DOHH2 (cell line): Measurements from ENCODE around the gene AGBL1.
"Not testable (repeated sequence)": the region's sequence is repeated elsewhere in the genome, so short reads cannot be mapped to it uniquely, and the experiment has no call there.

Experiments used
- CTCF ChIP-seq: fragments of 200-600 bp; sonication (generic); IDR thresholded peaks from one replicate; pipeline ENCODE4 v1.5.1; 2014; ENCODE audit warnings: antibody characterized with exemption, mild to moderate bottlenecking, low read depth, low read length; ENCODE audit not compliant: poor library complexity, severe bottlenecking
- EZH2phosphoT487 ChIP-seq: fragments of 200-600 bp; sonication (generic); IDR thresholded peaks from 2 replicates; pipeline ENCODE4 v1.6.1; 2017; ENCODE audit warnings: borderline replicate concordance, mild to moderate bottlenecking, antibody characterized with exemption, low read length, moderate library complexity, mixed read lengths

DNA sequence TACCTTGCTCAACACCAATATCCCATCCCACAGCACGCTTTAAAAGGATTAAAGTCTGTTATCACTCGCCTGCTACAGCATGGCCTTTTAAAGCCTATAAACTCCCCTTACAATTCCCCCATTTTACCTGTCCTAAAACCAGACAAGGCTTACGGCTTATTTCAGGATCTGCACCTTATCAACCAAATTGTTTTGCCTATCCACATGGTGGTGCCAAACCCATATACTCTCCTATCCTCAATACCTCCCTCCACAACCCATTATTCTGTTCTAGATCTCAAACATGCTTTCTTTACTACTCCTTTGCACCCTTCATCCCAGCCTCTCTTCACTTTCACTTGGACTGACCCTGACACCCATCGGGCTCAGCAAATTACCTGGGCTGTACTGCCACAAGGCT, 962.9 kb downstream of the AGBL1 start:
- TF ChIP-seq CTCF, EZH2phosphoT487: not testable (repeated sequence)
